GM19467 (cell line): ENCODE data around the gene INSYN1.

Experiments used
- ATAC-seq: cut with Tn5 transposase; IDR thresholded peaks from one replicate; pipeline ENCODE4 v1.9.1; 2021; ENCODE audit warnings: mild to moderate bottlenecking, moderate library complexity; ENCODE audit not compliant: unreplicated experiment

Gene INSYN1

DNA sequence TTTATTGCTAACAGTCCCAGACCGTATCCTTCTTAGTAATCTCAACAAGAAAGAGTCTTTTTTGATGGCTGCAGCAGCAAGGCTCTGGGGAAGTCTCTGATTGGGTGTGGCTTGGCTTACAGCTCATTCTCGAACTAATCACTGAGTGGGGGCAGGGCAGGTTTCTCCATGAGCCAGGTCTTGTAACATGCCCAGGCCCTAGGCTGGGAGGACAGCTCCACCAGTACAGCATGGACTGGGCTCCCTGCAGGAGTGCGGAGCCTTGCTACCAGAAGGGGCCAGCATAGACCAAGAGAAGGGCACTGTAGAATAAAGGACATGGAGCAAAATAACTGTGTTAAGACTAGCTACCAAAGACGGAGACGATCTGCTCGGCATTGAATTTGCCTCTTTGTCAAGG lies 61.8 kb downstream of the INSYN1 start:
- no peak for ATAC-seq

DNA sequence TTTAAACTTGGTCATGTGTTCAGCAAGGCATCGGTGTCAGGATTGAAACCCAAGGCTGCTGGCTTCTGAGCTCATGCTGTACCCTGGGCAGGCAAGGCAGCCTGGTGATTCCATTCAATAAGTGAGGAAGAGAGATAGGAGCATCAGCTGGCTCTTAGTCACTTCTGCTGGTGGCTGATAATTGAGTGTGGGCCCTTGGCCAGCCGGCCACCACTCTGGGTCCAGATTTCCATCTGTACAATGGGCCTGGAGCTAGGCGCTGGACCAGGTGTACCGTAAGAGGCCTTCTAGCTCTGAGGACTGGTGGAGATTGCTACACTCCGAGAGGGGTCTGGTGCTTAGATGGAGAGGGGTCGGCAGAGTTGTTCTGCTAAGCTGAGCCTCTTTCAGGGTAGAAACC lies 64.7 kb downstream of the INSYN1 start:
- ATAC-seq, result no peak

DNA sequence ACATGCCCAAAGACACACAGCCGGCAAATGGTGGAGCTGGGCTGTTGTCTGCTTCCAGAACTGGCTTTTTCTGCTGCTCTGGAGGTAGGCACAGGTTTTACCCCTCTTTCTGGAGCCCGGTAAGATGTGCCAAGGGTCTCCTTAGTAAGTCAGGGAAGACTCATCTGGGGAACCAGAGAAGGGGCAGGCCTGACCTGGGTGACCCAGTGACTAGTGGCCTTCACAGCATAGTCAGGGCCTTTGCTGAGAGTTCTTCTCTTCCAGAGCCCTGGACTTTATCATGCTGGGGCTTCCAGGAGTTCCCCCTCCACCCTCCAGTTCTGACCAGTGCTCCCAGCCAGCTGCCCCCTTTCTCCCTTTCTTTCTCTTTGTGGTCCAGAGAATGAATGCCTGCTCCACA lies 65.8 kb downstream of the INSYN1 start:
- no peak for ATAC-seq

DNA sequence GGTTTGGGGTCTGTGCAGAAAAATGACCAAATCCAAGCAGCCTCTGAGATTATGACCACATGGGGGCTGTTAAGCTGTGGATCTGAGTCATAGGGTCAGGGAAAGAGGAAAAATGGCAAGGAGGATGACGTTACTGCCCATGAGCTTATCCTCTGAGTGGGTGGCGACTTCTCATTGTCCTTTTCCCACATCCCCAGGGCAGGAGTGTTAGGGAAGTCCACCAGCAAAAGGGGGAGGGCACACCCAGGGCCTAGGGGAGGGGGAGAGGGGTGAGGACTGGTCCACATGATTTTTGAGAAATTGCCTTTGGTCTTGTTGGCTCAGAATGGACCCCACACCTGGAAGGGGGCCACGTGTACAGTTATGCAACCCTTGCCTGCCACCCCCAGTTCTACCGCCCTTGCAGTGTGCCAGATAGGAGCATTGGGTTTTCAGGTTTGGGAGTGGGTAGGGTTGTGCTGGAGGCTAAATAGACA lies 66.3 kb downstream of the INSYN1 start:
- ATAC-seq, result no peak

GRCh38 chr15:73685981-73686380 lies 67.2 kb downstream of the INSYN1 start:
- ATAC-seq, result no peak
